DOHH2 (cell line): ENCODE results near the gene HOXA1.

Experiments
- H3F3A ChIP-seq: fragments of 200-600 bp; sonication (generic), shearing (Covaris generic); 2 replicates; pipeline ENCODE4 v1.6.0; 2016; ENCODE audit warnings: antibody characterized with exemption, mild to moderate bottlenecking; ENCODE audit not compliant: control insufficient read depth, insufficient read depth
- H3K27ac ChIP-seq: fragments of 200-600 bp; sonication (generic); 2 replicates; pipeline ENCODE4 v1.5.1; 2014; ENCODE audit warnings: low read depth, mild to moderate bottlenecking, low read length, moderate library complexity
- H3K27me3 ChIP-seq: fragments of 200-600 bp; sonication (generic); 2 replicates; pipeline ENCODE4 v1.6.1; 2014; ENCODE audit warnings: mild to moderate bottlenecking, low read length, mixed read lengths; ENCODE audit not compliant: control insufficient read depth
- H3K36me3 ChIP-seq: fragments of 200-600 bp; sonication (generic); 2 replicates; pipeline ENCODE4 v1.6.1; 2014; ENCODE audit warnings: mild to moderate bottlenecking, low read length, moderate library complexity, mixed read lengths; ENCODE audit not compliant: control insufficient read depth
- H3K4me1 ChIP-seq: fragments of 200-600 bp; sonication (generic); 2 replicates; pipeline ENCODE4 v1.6.1; 2014; ENCODE audit warnings: mild to moderate bottlenecking, low read length, mixed read lengths; ENCODE audit not compliant: control insufficient read depth
- H3K4me2 ChIP-seq: fragments of 200-600 bp; sonication (generic); 2 replicates; pipeline ENCODE4 v1.6.0; 2014; ENCODE audit warnings: mild to moderate bottlenecking, low read length, moderate library complexity
- H3K4me3 ChIP-seq: fragments of 200-600 bp; sonication (generic); 2 replicates; pipeline ENCODE4 v1.5.1; 2014; ENCODE audit warnings: mild to moderate bottlenecking, low read length, mixed read lengths
- H3K79me2 ChIP-seq: fragments of 200-600 bp; sonication (generic); 2 replicates; pipeline ENCODE4 v1.6.1; 2014; ENCODE audit warnings: mild to moderate bottlenecking, low read length, mixed read lengths; ENCODE audit not compliant: control insufficient read depth
- H3K9me2 ChIP-seq: fragments of 200-600 bp; sonication (generic); replicated peaks from 2 replicates; pipeline ENCODE4 v1.6.1; 2014; ENCODE audit warnings: mild to moderate bottlenecking, low read length, mixed read lengths; ENCODE audit not compliant: control insufficient read depth
- H3K9me3 ChIP-seq: fragments of 200-600 bp; sonication (generic); 2 replicates; pipeline ENCODE4 v1.6.1; 2014; ENCODE audit warnings: antibody characterized with exemption, low read length, mixed read lengths; ENCODE audit not compliant: control insufficient read depth, insufficient read depth
- H4K20me1 ChIP-seq: fragments of 200-600 bp; sonication (generic); 2 replicates; pipeline ENCODE4 v1.6.0; 2014; ENCODE audit warnings: low read depth, mild to moderate bottlenecking, antibody characterized with exemption, low read length, moderate library complexity; ENCODE audit not compliant: control insufficient read depth, insufficient read depth
- CTCF ChIP-seq: fragments of 200-600 bp; sonication (generic); IDR thresholded peaks from one replicate; pipeline ENCODE4 v1.5.1; 2014; ENCODE audit warnings: antibody characterized with exemption, mild to moderate bottlenecking, low read depth, low read length; ENCODE audit not compliant: poor library complexity, severe bottlenecking
- EZH2phosphoT487 ChIP-seq: fragments of 200-600 bp; sonication (generic); IDR thresholded peaks from 2 replicates; pipeline ENCODE4 v1.6.1; 2017; ENCODE audit warnings: borderline replicate concordance, mild to moderate bottlenecking, antibody characterized with exemption, low read length, moderate library complexity, mixed read lengths

The HOXA1 gene

GRCh38 chr7:27130540-27131389 is 35.0 kb upstream of the HOXA1 start, which contains the start of gene HOXA4:
HOXA4 (minus strand) TSS chr7:27130757; CDS start chr7:27130733, 24 bp downstream.
- no peaks in the 10 kb centered on the region for H3F3A ChIP-seq
- H3K4me1 ChIP-seq: no peaks in the 10 kb centered on the region
- no peak within 1 kb of the TSS for H3K4me3 ChIP-seq
- H3K27ac ChIP-seq: no peak within 1 kb of the TSS
- TF ChIP-seq EZH2phosphoT487: no peak
- TF ChIP-seq CTCF: no peak
- no peaks in the 10 kb centered on the region for H3K9me3 ChIP-seq
- H3K36me3 ChIP-seq: no peaks in the 10 kb centered on the region
- H3K27me3 ChIP-seq: peaks cover 55% of the 10 kb centered on the region
- H3K79me2 ChIP-seq: no peaks in the 10 kb centered on the region
- no peak within 1 kb of the TSS for H3K4me2 ChIP-seq
- no peaks in the 10 kb centered on the region for H3K9me2 ChIP-seq
- no peaks in the 10 kb centered on the region for H4K20me1 ChIP-seq

DNA sequence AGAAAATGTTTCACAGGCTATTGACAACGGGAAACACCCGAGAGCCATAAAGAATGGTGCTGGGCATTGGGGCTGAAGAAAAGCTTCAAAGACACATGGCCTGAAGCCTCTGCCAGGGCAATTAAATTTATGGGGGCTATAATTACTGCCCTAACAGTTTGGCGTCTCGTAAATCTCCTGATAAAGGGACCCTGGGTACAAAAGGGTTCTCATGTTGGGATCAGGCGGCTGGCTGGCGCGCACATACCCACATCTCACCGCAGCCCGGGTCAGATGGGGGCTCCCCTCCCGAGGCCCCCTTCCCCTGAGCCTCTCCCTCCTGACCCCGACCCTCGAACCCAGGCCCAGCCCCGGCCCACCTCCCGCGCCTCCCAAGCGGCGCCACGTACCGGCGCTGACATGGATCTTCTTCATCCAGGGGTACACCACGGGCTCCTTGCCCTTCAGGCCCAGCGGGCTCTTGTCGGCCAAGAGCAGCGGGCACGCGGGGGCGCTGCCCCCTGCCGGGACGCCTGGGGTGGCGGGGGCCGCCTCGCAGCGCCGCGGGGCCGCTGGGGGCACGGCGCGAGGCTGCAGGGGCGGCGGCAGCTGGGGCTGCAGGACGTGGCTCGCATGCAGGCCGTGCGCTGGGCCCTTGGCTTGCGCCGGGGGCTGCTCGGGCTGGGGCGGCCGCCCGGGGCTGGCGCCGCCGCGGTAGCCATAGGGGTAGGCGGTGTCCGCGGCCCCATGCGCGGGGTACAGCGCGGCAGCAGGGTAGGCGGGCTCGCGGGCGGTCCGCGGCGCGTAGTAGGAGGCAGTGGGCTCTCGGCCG is 34.1 kb upstream of the HOXA1 start:
- Histone ChIP-seq H3K36me3 (no peaks in the 10 kb centered on the region), H3K4me1 (no peaks in the 10 kb centered on the region), H3F3A (no peaks in the 10 kb centered on the region), H3K9me3 (no peaks in the 10 kb centered on the region), H4K20me1 (no peaks in the 10 kb centered on the region), H3K4me3 (no peak overlapping the region), H3K79me2 (no peaks in the 10 kb centered on the region), H3K4me2 (no peak overlapping the region), H3K27ac (no peak overlapping the region), H3K9me2 (no peaks in the 10 kb centered on the region), H3K27me3 (peaks cover 52% of the 10 kb centered on the region)
- no peak for TF ChIP-seq CTCF
- no peak for TF ChIP-seq EZH2phosphoT487

DNA sequence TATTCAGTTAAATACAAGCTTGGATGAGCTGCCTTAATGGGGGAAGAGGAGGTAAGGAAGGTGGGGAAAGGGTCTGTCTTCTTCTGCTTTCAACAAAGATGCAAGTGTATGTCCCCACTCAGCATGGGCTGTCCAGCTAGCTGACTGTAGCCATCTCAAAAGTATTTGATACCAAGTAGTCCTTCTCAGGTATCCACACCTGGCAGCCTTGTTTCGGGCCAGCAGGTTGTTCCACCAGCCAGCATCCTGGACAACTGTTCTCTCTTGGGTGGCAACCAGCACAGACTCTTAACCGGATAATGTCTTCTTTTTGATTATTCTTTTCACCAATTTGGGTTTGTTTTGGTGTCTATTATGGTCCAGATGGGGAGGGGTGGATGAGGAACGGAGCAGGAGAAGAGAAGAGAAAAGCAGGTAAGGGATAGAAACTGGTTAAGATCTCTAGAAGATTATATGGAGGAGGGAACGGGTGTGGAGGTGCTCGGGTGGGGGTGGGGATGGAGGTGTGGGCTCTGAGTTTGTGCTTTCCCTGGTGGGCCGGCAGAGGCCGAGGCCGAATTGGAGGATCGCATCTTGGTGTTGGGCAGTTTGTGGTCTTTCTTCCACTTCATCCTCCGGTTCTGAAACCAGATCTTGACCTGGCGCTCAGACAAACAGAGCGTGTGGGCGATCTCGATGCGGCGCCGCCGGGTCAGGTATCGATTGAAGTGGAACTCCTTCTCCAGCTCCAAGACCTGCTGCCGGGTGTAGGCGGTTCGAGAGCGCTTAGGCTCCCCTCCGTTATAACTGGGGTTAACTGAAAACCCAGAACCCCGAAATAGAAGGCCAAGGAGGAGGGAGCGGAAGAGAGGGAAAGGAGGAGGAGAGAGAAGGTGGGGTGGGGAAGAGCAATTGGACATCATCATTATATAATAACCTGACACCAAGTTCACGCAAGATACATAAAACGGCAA is 33.3 kb upstream of the HOXA1 start:
- Histone ChIP-seq H4K20me1 (no peaks in the 10 kb centered on the region), H3K4me1 (no peaks in the 10 kb centered on the region), H3F3A (no peaks in the 10 kb centered on the region), H3K4me2 (no peak overlapping the region), H3K79me2 (no peaks in the 10 kb centered on the region), H3K9me3 (no peaks in the 10 kb centered on the region), H3K36me3 (no peaks in the 10 kb centered on the region), H3K27ac (no peak overlapping the region), H3K4me3 (no peak overlapping the region), H3K9me2 (no peaks in the 10 kb centered on the region), H3K27me3 (peaks cover 44% of the 10 kb centered on the region)
- TF ChIP-seq CTCF (no peak), EZH2phosphoT487 (no peak)
